Measurements from ENCODE around the gene MCF2L2.
A peak's percentile ranks its signal among the peaks of the same experiment; 100 is the strongest.

The MCF2L2 gene

DNA sequence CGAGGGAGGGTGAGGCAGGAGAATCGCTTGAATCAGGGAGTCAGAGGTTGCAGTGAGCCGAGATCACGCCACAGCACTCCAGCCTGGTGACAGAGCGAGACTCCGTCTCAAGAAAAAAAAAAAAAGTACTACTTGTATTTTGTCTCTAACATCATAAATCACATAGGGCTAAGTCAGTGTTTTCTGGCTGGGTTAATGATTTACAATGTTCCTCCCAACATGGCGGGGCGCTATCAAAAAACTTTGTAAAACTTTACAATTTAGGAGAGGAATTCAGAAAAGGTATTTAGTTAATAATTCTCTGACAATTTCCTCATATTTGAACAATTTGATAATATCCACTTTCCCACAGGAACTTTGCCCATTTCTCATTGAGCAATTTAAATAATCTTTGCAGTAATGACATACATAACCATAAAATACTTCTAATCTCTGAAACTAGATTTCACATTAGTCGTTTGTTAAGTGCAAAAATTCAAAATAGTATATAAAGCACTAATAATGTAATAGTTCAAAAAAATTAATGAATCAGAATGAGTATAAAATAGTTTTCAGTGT, 202.0 kb downstream of the MCF2L2 start:
- DNase-seq = no peak

- DNase-seq = no peak
Measured at GRCh38 chr3:183224180-183224970, 204.0 kb downstream of the MCF2L2 start.

GRCh38 chr3:183222631-183223235, 205.7 kb downstream of the MCF2L2 start:
- no peak for DNase-seq

DNA sequence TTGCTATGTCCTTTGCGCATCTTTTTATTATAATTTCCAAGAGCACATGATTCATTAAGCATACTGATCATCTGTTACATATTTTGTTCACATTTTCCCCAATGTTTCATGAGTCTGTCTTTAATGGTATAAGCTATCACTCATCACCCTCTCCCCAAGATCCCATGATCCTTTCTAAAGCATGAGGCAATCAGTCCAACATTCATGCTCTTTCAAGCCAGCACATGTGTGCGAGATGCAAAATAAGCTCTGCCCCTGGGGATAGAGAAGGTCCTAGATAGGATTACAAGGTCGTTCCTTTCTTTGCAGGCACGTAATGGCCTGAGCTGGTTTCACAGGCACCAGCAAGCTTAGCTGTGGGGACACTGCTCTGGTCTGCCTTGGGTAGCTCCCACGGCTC, 207.6 kb downstream of the MCF2L2 start:
- no peak for DNase-seq

- DNase-seq = no peak
Measured at GRCh38 chr3:183218826-183219225, 209.6 kb downstream of the MCF2L2 start.

DNA sequence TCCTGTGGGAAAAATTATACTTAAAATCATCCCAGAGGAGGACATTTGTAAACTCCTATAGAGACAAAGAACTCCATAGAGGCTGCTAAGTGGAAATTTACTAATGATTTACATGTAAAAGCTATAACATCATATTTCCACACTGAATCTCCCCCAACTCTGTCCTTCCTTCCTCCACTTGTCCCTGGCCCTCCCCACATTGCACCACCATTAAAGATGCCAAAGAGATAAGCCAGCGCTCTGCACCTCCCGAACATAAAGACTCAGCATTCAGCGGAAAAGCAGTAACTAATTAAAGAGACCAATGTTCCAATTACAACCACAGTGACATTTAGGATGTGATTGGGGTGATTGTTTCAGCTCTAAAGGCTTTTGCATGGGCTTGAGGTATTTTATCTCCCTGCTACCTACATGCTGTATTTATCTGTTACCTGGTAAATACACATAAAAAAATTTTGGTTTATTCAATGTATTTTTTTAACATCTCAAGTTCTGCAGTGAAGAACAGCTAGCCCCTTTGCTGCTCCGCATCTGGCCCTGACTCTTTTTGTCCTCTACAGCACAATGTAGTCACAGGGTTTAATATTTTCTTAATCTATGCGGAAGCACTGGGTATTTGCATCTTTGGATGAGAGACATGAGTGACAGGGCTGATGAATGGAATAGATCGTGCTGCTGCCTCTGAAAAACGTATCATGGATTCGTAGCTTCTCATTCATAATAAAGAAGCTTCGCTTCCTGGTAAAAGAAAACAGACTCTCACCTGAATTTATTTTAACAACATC, 210.7 kb downstream of the MCF2L2 start:
- no peak for DNase-seq

GRCh38 chr3:183215591-183216202, 212.7 kb downstream of the MCF2L2 start:
- DNase-seq = no peak

GRCh38 chr3:183214277-183214612, 214.2 kb downstream of the MCF2L2 start:
- DNase-seq = no peak

GRCh38 chr3:183213415-183214276, 214.8 kb downstream of the MCF2L2 start:
- no peak for DNase-seq

GRCh38 chr3:183212565-183212964, 215.9 kb downstream of the MCF2L2 start:
- peak; percentile 58 for DNase-seq

GRCh38 chr3:183212096-183212495, 216.3 kb downstream of the MCF2L2 start:
- no peak for DNase-seq

DNA sequence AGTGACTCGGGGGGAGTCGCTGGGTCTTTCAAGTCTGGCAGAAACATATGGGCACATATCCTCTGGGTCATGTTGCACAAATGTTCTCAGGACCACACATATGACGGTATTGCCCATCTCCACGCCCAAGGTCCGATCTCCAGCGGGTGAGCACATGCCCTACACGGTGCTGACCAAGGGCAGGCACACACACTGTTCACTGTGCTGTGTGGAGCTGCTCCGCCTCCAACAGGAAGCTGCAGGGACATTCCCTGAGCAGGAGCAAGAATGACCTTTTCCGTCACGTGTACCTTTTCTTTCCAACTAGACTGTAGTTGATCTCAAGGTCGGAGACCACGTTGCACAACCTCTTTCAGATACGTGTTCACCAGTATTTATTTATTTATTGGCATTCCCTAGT, 217.1 kb downstream of the MCF2L2 start:
- no peak for DNase-seq

DNA sequence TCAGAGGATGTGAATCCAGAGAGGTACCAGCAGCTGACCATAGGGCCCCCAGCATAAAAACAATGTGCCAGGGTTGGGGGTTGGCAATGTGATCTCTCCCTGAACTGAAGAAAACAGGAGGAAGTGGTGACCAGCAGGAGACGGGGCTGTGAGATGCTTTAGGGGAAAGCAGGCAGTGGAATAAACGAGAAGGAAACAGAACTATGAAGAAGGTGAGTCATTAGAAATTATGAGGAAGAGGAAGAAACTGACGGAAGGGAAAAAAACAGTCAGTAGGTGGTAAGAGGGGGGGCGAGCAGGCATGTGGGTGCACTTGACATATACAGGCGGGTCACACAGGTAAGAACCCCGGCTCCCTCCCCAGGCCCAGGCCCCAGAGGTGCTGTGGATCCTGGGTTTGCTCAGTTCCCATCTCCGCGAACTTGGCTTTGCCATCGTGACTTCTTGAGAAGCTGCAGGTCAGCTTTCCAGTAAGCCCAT, 217.5 kb downstream of the MCF2L2 start:
- DNase-seq = peak; percentile 45

- no peak for DNase-seq
Measured at GRCh38 chr3:183210341-183210740, 218.1 kb downstream of the MCF2L2 start.

DNA sequence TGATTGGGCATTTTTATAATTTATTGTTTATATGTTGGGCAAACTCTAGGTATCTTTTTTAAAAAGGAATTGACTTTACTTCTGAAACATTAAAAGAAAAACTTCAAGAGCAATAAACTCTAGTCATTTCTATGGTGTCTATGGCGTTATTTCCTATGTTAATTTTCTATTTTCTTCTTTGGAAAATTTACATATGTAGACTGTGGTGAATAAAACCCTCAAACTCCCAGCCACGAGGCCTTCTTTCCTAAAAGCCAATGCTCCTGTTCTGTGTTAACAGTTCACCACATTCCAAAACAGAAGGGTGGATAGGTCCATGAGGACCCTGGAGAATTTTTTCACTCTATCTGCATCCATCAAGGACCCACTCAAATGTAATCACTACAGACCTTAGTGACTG, 219.6 kb downstream of the MCF2L2 start:
- no peak for DNase-seq

GRCh38 chr3:183208260-183208659, 220.2 kb downstream of the MCF2L2 start:
- DNase-seq = no peak

DNA sequence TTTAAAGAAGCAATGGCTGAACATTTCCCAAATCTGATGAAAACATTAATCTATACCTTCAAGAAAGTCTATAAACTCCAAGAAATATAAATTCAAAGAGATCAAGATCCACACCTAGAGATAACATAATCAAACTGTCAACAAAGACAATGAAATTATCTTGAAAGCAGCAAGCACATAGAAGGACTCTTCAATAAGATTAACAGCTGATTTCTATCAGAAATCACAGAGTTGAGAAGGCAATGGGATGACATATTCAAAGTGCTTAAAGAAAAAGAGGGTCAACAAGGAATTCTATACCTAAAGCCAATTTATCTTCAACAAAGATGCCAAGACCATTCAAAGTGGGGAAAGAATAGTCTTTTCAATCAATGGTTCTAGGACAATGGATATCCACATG, 224.7 kb downstream of the MCF2L2 start:
- DNase-seq = no peak

DNA sequence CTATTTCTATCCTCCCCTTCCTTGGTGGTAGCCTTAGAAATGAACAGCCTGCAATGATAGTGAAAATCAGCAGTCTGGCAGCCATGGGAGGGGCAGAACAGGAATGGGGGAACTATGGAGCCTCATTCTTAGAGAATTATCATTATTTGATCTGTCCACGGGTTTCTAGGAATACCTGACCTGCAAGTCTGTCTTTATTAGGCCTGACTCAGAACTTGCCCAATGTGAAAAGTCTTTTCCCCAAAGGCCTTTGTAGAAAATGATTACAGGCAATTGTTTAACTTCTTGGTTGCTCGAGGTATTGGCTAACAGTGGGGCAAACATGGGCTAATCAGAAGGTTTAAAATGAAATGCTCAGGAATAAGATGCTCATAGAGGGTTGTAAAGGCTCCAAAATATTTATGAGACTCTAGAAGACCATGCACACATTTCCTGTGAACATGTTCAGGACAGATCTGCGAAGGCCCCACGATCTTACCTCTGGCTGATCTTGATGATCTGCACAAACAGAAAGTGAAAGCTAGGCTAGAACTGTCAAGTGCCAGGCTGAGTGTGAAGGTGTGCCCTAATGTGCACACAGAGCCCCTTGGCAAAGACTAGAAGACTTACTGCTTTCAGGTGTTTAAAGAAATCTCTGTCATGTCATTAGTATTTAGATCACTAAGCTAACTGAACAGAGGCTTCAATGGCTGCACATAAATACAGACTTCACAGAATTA, 226.3 kb downstream of the MCF2L2 start:
- DNase-seq = no peak

GRCh38 chr3:183198939-183199338, 229.5 kb downstream of the MCF2L2 start:
- no peak for DNase-seq

DNA sequence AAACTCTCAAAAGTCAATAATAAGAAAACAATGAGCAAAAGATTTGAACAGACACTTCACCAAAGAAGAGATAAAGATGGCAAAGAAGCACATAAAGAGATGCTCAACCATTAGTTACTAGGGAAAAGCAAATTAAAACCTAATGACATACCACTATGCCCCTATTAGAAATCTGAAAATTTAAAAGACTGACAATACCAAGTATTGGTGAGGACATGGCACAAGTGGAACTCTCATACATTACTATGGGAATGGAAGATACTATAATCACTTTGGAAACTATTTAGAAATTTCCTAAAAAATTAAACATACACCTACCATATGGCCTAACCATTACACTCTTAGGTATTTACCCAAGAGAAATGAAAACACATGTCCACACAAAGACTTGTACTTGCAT, 230.7 kb downstream of the MCF2L2 start:
- DNase-seq = no peak

DNA sequence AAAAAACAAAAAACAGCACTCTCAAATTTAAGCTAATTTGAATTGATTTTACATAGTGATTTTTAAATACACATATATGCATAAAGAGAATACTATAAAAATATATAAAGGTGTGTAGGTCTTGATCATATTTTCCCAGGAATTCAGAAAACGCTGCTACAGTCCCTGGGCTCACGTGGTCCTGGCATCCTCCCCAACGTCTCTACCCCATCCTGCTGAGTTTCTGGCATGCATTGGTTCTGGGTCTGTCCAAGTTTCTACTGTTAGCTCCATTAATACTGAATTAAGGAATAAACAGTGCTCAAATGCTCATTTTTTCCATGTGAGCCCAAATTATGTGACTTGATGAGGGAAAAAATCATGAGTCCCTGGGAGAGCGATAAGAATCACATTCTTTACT, 233.2 kb downstream of the MCF2L2 start:
- DNase-seq = no peak

Measured in CD4-positive, alpha-beta T cell treated with Interleukin-15 for 1 hour (primary cell).